IMR-90 (cell line): Measurements from ENCODE around the gene PLCG1. TPM values are rescaled to one million over a fixed set of nuclear protein-coding genes. Genes with fewer than 3 reads are reported as not detected.

Experiments
- ATAC-seq: fragments of 200-7000 bp; cut with Tn5 transposase; 2 replicates; pipeline ENCODE4 v1.9.1; 2020; ENCODE audit warnings: low read depth, mild to moderate bottlenecking, moderate library complexity
- BruUV-seq: library from RNA; stranded (reverse); fragments of 400-500 nt; replicated peaks from 2 replicates; lab custom pipeline; 2021; lab: Mats Ljungman, UMichigan
- CTCF ChIA-PET: fragments of 300-600 bp; formaldehyde crosslinking; extraction: SDS; loops from one replicate; lab custom pipeline; 2021; ENCODE audit warnings: antibody characterized with exemption; lab: Yijun Ruan, JAX
- POLR2A ChIA-PET: fragments of 300-600 bp; sonication (Branson Sonifier 250); formaldehyde crosslinking; loops from one replicate; lab custom pipeline; 2022; ENCODE audit warnings: antibody characterized with exemption; ENCODE audit not compliant: unreplicated experiment; lab: Charles Lee
- DNase-seq: peaks from one replicate; pipeline ENCODE4 v3.0.0; 2013
- H2AFZ ChIP-seq: replicated peaks from 2 replicates; pipeline ENCODE3; 2013; ENCODE audit warnings: low read length, mild to moderate bottlenecking; ENCODE audit not compliant: poor library complexity
- H2AK5ac ChIP-seq: 2 replicates; pipeline ENCODE4 v1.6.1; 2013; ENCODE audit warnings: low read depth, low read length, inconsistent platforms
- H2AK9ac ChIP-seq: replicated peaks from 2 replicates; pipeline ENCODE3; 2013; ENCODE audit warnings: mild to moderate bottlenecking, low read depth, low read length, moderate library complexity; ENCODE audit not compliant: poor library complexity
- H2BK120ac ChIP-seq: 2 replicates; pipeline ENCODE4 v1.6.1; 2013; ENCODE audit warnings: low read depth, low read length, inconsistent platforms
- H2BK15ac ChIP-seq: 3 replicates; pipeline ENCODE4 v1.6.1; 2013; ENCODE audit warnings: low read depth, low read length, inconsistent platforms
- H2BK20ac ChIP-seq: 2 replicates; pipeline ENCODE4 v1.6.1; 2013; ENCODE audit warnings: low read depth, mild to moderate bottlenecking, inconsistent platforms, low read length, moderate library complexity
- H2BK5ac ChIP-seq: 2 replicates; pipeline ENCODE4 v1.6.1; 2013; ENCODE audit warnings: mild to moderate bottlenecking, low read depth, low read length, inconsistent platforms; ENCODE audit not compliant: poor library complexity, severe bottlenecking
- H3K14ac ChIP-seq: replicated peaks from 2 replicates; pipeline ENCODE4 v1.6.1; 2013; ENCODE audit warnings: low read depth, low read length, inconsistent platforms
- H3K18ac ChIP-seq: 2 replicates; pipeline ENCODE4 v1.6.1; 2013; ENCODE audit warnings: low read depth, low read length, control low read depth
- H3K23ac ChIP-seq: 2 replicates; pipeline ENCODE4 v1.6.1; 2013; ENCODE audit warnings: low read depth, low read length, inconsistent platforms
- H3K27ac ChIP-seq: 2 replicates; pipeline ENCODE4 v1.5.1; 2013; ENCODE audit warnings: mild to moderate bottlenecking, control low read depth, low read length; ENCODE audit not compliant: insufficient read depth
- H3K27me3 ChIP-seq: 2 replicates; pipeline ENCODE4 v1.6.1; 2013; ENCODE audit warnings: low read length; ENCODE audit not compliant: control insufficient read depth, insufficient read depth
- H3K36me3 ChIP-seq: 2 replicates; pipeline ENCODE4 v1.6.1; 2013; ENCODE audit warnings: low read length, mixed read lengths; ENCODE audit not compliant: control insufficient read depth, insufficient read depth
- H3K4ac ChIP-seq: 2 replicates; pipeline ENCODE4 v1.6.1; 2013; ENCODE audit warnings: low read depth, low read length, inconsistent platforms
- H3K4me1 ChIP-seq: 2 replicates; pipeline ENCODE4 v1.6.1; 2013; ENCODE audit warnings: low read length, mixed read lengths; ENCODE audit not compliant: control insufficient read depth, insufficient read depth
- H3K4me2 ChIP-seq: 2 replicates; pipeline ENCODE4 v1.6.1; 2013; ENCODE audit warnings: low read depth, mild to moderate bottlenecking, control low read depth, low read length, moderate library complexity
- H3K4me3 ChIP-seq: 2 replicates; pipeline ENCODE4 v1.5.1; 2013; ENCODE audit warnings: low read depth, mild to moderate bottlenecking, control low read depth, low read length, moderate library complexity; ENCODE audit not compliant: insufficient read depth
- H3K56ac ChIP-seq: 2 replicates; pipeline ENCODE4 v1.6.1; 2013; ENCODE audit warnings: low read length, inconsistent platforms; ENCODE audit not compliant: insufficient read depth; ENCODE audit errors: extremely low read depth
- H3K79me1 ChIP-seq, 2 experiments: 2 replicates each; pipeline ENCODE4 v1.6.1; 2013; ENCODE audit warnings: low read length in 2 of 2, inconsistent platforms in 1 of 2, low read depth in 1 of 2
- H3K9ac ChIP-seq: 2 replicates; pipeline ENCODE4 v1.6.1; 2013; ENCODE audit warnings: low read depth, low read length, control low read depth
- H3K9me1 ChIP-seq: 2 replicates; pipeline ENCODE4 v1.6.1; 2013; ENCODE audit warnings: low read length, inconsistent platforms; ENCODE audit not compliant: insufficient read depth
- H3K9me3 ChIP-seq: 2 replicates; pipeline ENCODE4 v1.6.1; 2013; ENCODE audit warnings: low read length; ENCODE audit not compliant: control insufficient read depth, insufficient read depth
- H4K20me1 ChIP-seq: 2 replicates; pipeline ENCODE4 v1.6.1; 2013; ENCODE audit warnings: low read length, inconsistent platforms; ENCODE audit not compliant: insufficient read depth
- H4K5ac ChIP-seq: 2 replicates; pipeline ENCODE4 v1.6.1; 2013; ENCODE audit warnings: mild to moderate bottlenecking, low read depth, low read length, control low read depth
- H4K8ac ChIP-seq, 2 experiments: 2 replicates each; pipeline ENCODE4 v1.6.1; 2013; ENCODE audit warnings: low read depth in 2 of 2, low read length in 2 of 2, control low read depth in 1 of 2, inconsistent platforms in 1 of 2
- H4K91ac ChIP-seq: 2 replicates; pipeline ENCODE4 v1.6.1; 2013; ENCODE audit warnings: low read depth, low read length, inconsistent platforms; ENCODE audit not compliant: insufficient read depth
- CEBPB ChIP-seq: IDR thresholded peaks from 2 replicates; pipeline ENCODE4 v1.6.1; 2012; ENCODE audit warnings: low read depth, low read length, improper control_type of control experiment
- CHD1 ChIP-seq: IDR thresholded peaks from 2 replicates; pipeline ENCODE4 v1.6.1; 2012; ENCODE audit warnings: low read depth, low read length, improper control_type of control experiment
- CTCF ChIP-seq: conservative IDR thresholded peaks from 2 replicates; pipeline ENCODE4 v1.5.1; 2012; ENCODE audit warnings: mild to moderate bottlenecking, low read depth, low read length, improper control_type of control experiment
- ELK1 ChIP-seq: fragments of 150-350 bp; IDR thresholded peaks from 2 replicates; pipeline ENCODE4 v1.6.1; 2016; ENCODE audit warnings: low read depth, mild to moderate bottlenecking, low read length, moderate library complexity, borderline replicate concordance
- FOS ChIP-seq: fragments of 150-350 bp; IDR thresholded peaks from 2 replicates; pipeline ENCODE4 v1.6.1; 2016; ENCODE audit warnings: low read depth, low read length
- MAZ ChIP-seq: IDR thresholded peaks from 2 replicates; pipeline ENCODE4 v1.6.1; 2012; ENCODE audit warnings: low read depth, mild to moderate bottlenecking, low read length, improper control_type of control experiment, moderate library complexity, borderline replicate concordance
- MXI1 ChIP-seq: IDR thresholded peaks from 2 replicates; pipeline ENCODE4 v1.6.1; 2012; ENCODE audit warnings: low read depth, mild to moderate bottlenecking, low read length, moderate library complexity, borderline replicate concordance
- NFE2L2 ChIP-seq: fragments of 150-350 bp; IDR thresholded peaks from 2 replicates; pipeline ENCODE4 v1.6.1; 2016; ENCODE audit warnings: low read depth, mild to moderate bottlenecking, low read length
- POLR2A ChIP-seq: IDR thresholded peaks from 2 replicates; pipeline ENCODE4 v1.6.1; 2012; ENCODE audit warnings: mild to moderate bottlenecking, low read depth, low read length
- RAD21 ChIP-seq: IDR thresholded peaks from 2 replicates; pipeline ENCODE4 v1.6.1; 2012; ENCODE audit warnings: low read length, improper control_type of control experiment
- RCOR1 ChIP-seq: IDR thresholded peaks from 2 replicates; pipeline ENCODE4 v1.6.1; 2012; ENCODE audit warnings: mild to moderate bottlenecking, low read length, improper control_type of control experiment; ENCODE audit not compliant: insufficient replicate concordance
- RFX5 ChIP-seq: IDR thresholded peaks from 2 replicates; pipeline ENCODE4 v1.8.0; 2012; ENCODE audit warnings: low read depth, mild to moderate bottlenecking, low read length, moderate library complexity
- SMC3 ChIP-seq: fragments of 150-350 bp; IDR thresholded peaks from 2 replicates; pipeline ENCODE4 v1.6.1; 2016; ENCODE audit warnings: low read depth, mild to moderate bottlenecking, antibody characterized with exemption, low read length, moderate library complexity
- USF2 ChIP-seq: fragments of 150-350 bp; IDR thresholded peaks from 2 replicates; pipeline ENCODE4 v1.6.1; 2017; ENCODE audit warnings: mild to moderate bottlenecking, antibody characterized with exemption, low read length, low read depth
- whole genome bisulfite sequencing, 2 experiments: methylation state at CpG; one replicate each; pipeline versions ENCODE4 v1.1.5 to v1.1.7; 2013; ENCODE audit warnings: missing lambda C conversion rate in 2 of 2; ENCODE audit not compliant: insufficient read length in 1 of 2; ENCODE audit errors: extremely low coverage in 2 of 2; 5-methylcytosine and 5-hydroxymethylcytosine counted together
- dilution Hi-C: fragments of 300-500 bp; cut with HindIII; formaldehyde crosslinking; loops from one replicate; pipeline ENCODE4 v1.14.3; 2018; ENCODE audit warnings: low sequenced_read_pairs; ENCODE audit not compliant: unreplicated experiment
- in situ Hi-C: fragments of 300-500 bp; cut with MboI; formaldehyde crosslinking; loops from 3 replicates; pipeline ENCODE4 v1.14.3; 2019; ENCODE audit warnings: low sequenced_read_pairs, inconsistent platforms, mixed read lengths
- intact Hi-C: fragments of 100-400 bp; cut with micrococcal nuclease; formaldehyde crosslinking; loops from 2 replicates; pipeline ENCODE4 v1.10.0; 2022
- polyA plus RNA-seq, 3 experiments: library from polyadenylated mRNA; depleted of rRNA; stranded (reverse); fragments of >200 nt; gene quantifications; 2 replicates each; pipeline ENCODE4 v1.2.3, GENCODE V29; 2012; ENCODE audit warnings: low replicate concordance in 1 of 3
- total RNA-seq: library from RNA; depleted of rRNA; stranded (reverse); fragments of >200 nt; gene quantifications from 2 replicates; pipeline ENCODE4 v1.2.3, GENCODE V29; 2012

Gene PLCG1
- total and polyA plus RNA-seq, 2 of the 4 experiments (the other 2 are of a cell fraction), result 59.1 to 69.1 TPM

GRCh38 chr20:41168281-41169161, 31.2 kb downstream of the PLCG1 start:
- no peak overlapping the region for H2BK5ac ChIP-seq
- no peak overlapping the region for H3K56ac ChIP-seq
- ChIA-PET CTCF (no interaction called here), POLR2A (no interaction called here)
- H3K4me2 ChIP-seq, result no peak overlapping the region
- H3K9ac ChIP-seq, result no peak overlapping the region
- no peak overlapping the region for H2AK5ac ChIP-seq
- H3K9me3 ChIP-seq, result no peaks in the 10 kb centered on the region
- no peak overlapping the region for H3K27ac ChIP-seq
- H3K23ac ChIP-seq, result no peak overlapping the region
- no peak overlapping the region for H3K4ac ChIP-seq
- BruUV-seq, result no TSS peak
- H4K91ac ChIP-seq, result no peak overlapping the region
- dilution Hi-C loops (no loop called here), in situ Hi-C loops (loop anchor here (25.0 kb wide), 1 partner anchor 444 kb away; the partner anchor contains the start of gene CHD6), intact Hi-C loops (no loop called here)
- ATAC-seq, result no peak
- peaks cover 93% of the 10 kb centered on the region for H3K36me3 ChIP-seq
- no peak for DNase-seq
- H3K14ac ChIP-seq, result no peak overlapping the region
- peaks cover 10% of the 10 kb centered on the region for H3K4me1 ChIP-seq
- 100% methylated on average over 5 of the region's 10 CpGs; no CpG with 5 or more reads in 1 of the 2 experiments for WGBS, 2 experiments
- H3K9me1 ChIP-seq, result peaks cover 8% of the 10 kb centered on the region
- no peak overlapping the region for H3K18ac ChIP-seq
- H2AK9ac ChIP-seq, result peak overlapping the region; percentile 31
- H2BK15ac ChIP-seq, result no peak overlapping the region
- H2AFZ ChIP-seq, result no peak overlapping the region
- H4K8ac ChIP-seq, result no peak overlapping the region
- H3K79me1 ChIP-seq, result peaks cover 8 to 56% of the 10 kb centered on the region in 2 experiments; a peak in 3 of 4 replicates
- H4K20me1 ChIP-seq, result peaks cover 33% of the 10 kb centered on the region
- TF ChIP-seq USF2, result no peak
- no peak for TF ChIP-seq FOS
- TF ChIP-seq MXI1, result no peak
- no peak for TF ChIP-seq NFE2L2
- no peak for TF ChIP-seq CEBPB
- TF ChIP-seq ELK1, result no peak
- no peak for TF ChIP-seq RAD21
- TF ChIP-seq CTCF, result no peak
- no peak for TF ChIP-seq RFX5
- TF ChIP-seq SMC3, result no peak
- TF ChIP-seq POLR2A, result no peak
- TF ChIP-seq MAZ, result no peak
- TF ChIP-seq CHD1, result no peak
- TF ChIP-seq RCOR1, result no peak
- H3K4me3 ChIP-seq, result no peak overlapping the region
- H2BK120ac ChIP-seq, result no peak overlapping the region
- H3K27me3 ChIP-seq, result no peaks in the 10 kb centered on the region
- no peak overlapping the region for H4K5ac ChIP-seq
- H2BK20ac ChIP-seq, result no peak overlapping the region
